Activated T-helper 1 cell treated with anti-CD3 and anti-CD28 coated beads, Interleukin-12 subunit alpha, Interleukin-12 subunit beta, Interleukin-2, Interleukin-4 antibody, amounts not matched to agents 30 ng/mL and 10 ng/mL and 1 ng/mL, durations not matched to agents 14 hours and 24 hours and 36 hours (primary cell): ENCODE results near the gene MYH9. TPM values are rescaled to one million over a fixed set of nuclear protein-coding genes. Genes with fewer than 3 reads are reported as not detected.
A peak's percentile ranks its signal among the peaks of the same experiment; 100 is the strongest.
"Not testable (repeated sequence)": the region's sequence is repeated elsewhere in the genome, so short reads cannot be mapped to it uniquely, and the experiment has no call there.

Experiments
- DNase-seq: peaks from one replicate; pipeline ENCODE4 v3.0.0; 2021; ENCODE audit warnings: low spot score
- H3K27ac Mint-ChIP-seq: one replicate; pipeline ENCODE4 v1.8.0; 2021; ENCODE audit warnings: mild to moderate bottlenecking, mixed read lengths
- H3K27me3 Mint-ChIP-seq: one replicate; pipeline ENCODE4 v1.8.0; 2022; ENCODE audit warnings: mild to moderate bottlenecking, moderate library complexity, mixed read lengths; ENCODE audit not compliant: insufficient read depth
- H3K36me3 Mint-ChIP-seq: one replicate; pipeline ENCODE4 v1.8.0; 2021; ENCODE audit warnings: low read depth, mixed read lengths
- H3K4me1 Mint-ChIP-seq: one replicate; pipeline ENCODE4 v1.8.0; 2021; ENCODE audit warnings: low read depth, mixed read lengths
- H3K4me3 Mint-ChIP-seq: one replicate; pipeline ENCODE4 v1.8.0; 2021; ENCODE audit warnings: mild to moderate bottlenecking, moderate library complexity, mixed read lengths
- H3K9me3 Mint-ChIP-seq: one replicate; pipeline ENCODE4 v1.8.0; 2021; ENCODE audit warnings: mixed read lengths
- intact Hi-C: fragments of 100-400 bp; cut with micrococcal nuclease; formaldehyde crosslinking; loops from one replicate; pipeline ENCODE4 v1.15.1; 2024
- total RNA-seq: library from RNA; stranded (reverse); gene quantifications from 2 replicates; pipeline ENCODE4 v1.2.3, GENCODE V29; 2022

MYH9 gene
- total RNA-seq, 1 donor from 2014 or later, result 618 TPM

GRCh38 chr22:36255572-36255971 is 132.2 kb downstream of the MYH9 start:
- H3K27me3 Mint-ChIP-seq, intact Hi-C loops, DNase-seq, H3K9me3 Mint-ChIP-seq: not testable (repeated sequence)
- H3K4me3 Mint-ChIP-seq, result peak overlapping the region; percentile 93
- H3K36me3 Mint-ChIP-seq, result peaks cover 28% of the 10 kb centered on the region
- H3K27ac Mint-ChIP-seq, result peak overlapping the region; percentile 28
- H3K4me1 Mint-ChIP-seq, result peaks cover 78% of the 10 kb centered on the region

GRCh38 chr22:36253523-36254490 is 134.0 kb downstream of the MYH9 start:
- intact Hi-C loops, result loop anchor here (1.0 kb wide), 1 partner anchor 15 kb away; the partner anchor contains the start of gene APOL2
- no peak for DNase-seq
- H3K36me3 Mint-ChIP-seq, result peaks cover 17% of the 10 kb centered on the region

GRCh38 chr22:36252754-36253522 is 134.8 kb downstream of the MYH9 start, which contains the start of gene APOL1:
Gene APOL1 (plus strand): TSS chr22:36253133. CDS start chr22:36254956, 1,823 bp downstream.
- intact Hi-C loops, result no loop called here
- peaks cover 60% of the 10 kb centered on the region for H3K4me1 Mint-ChIP-seq
- no peaks in the 10 kb centered on the region for H3K27me3 Mint-ChIP-seq
- DNase-seq, result peak; percentile 64
- peak within 1 kb of the TSS; percentile 83 for H3K27ac Mint-ChIP-seq
- H3K36me3 Mint-ChIP-seq, result peaks cover 9% of the 10 kb centered on the region
- H3K4me3 Mint-ChIP-seq, result peak within 1 kb of the TSS; percentile 93
- H3K9me3 Mint-ChIP-seq, result peaks cover 10% of the 10 kb centered on the region

More at GRCh38 chr22:36253523-36254490, 134.0 kb downstream of the MYH9 start:
- Mint-ChIP-seq H3K4me3 (peak overlapping the region; percentile 93), H3K27ac (peak overlapping the region; percentile 83), H3K4me1 (peaks cover 69% of the 10 kb centered on the region), H3K9me3 (peaks cover 5% of the 10 kb centered on the region), H3K27me3 (no peaks in the 10 kb centered on the region)

GRCh38 chr22:36251979-36252608 is 135.7 kb downstream of the MYH9 start:
- H3K36me3 Mint-ChIP-seq, DNase-seq, H3K27me3 Mint-ChIP-seq, intact Hi-C loops: not testable (repeated sequence)
- H3K4me3 Mint-ChIP-seq, result peak overlapping the region; percentile 93
- H3K27ac Mint-ChIP-seq, result peak overlapping the region; percentile 23
- H3K9me3 Mint-ChIP-seq, result peaks cover 13% of the 10 kb centered on the region
- H3K4me1 Mint-ChIP-seq, result peaks cover 57% of the 10 kb centered on the region

- DNase-seq, H3K4me3 Mint-ChIP-seq, H3K27ac Mint-ChIP-seq, H3K36me3 Mint-ChIP-seq, H3K27me3 Mint-ChIP-seq, intact Hi-C loops: not testable (repeated sequence)
- Mint-ChIP-seq H3K4me1 (peaks cover 40% of the 10 kb centered on the region), H3K9me3 (peaks cover 13% of the 10 kb centered on the region)
These were observed 137.3 kb downstream of the MYH9 start for GRCh38 chr22:36250292-36250960.

- peaks cover 2% of the 10 kb centered on the region for H3K36me3 Mint-ChIP-seq
- no peaks in the 10 kb centered on the region for H3K27me3 Mint-ChIP-seq
- no peak overlapping the region for H3K27ac Mint-ChIP-seq
- intact Hi-C loops, result no loop called here
- H3K4me3 Mint-ChIP-seq, result no peak overlapping the region
- DNase-seq, result no peak
- H3K4me1 Mint-ChIP-seq, result peaks cover 27% of the 10 kb centered on the region
- peaks cover 13% of the 10 kb centered on the region for H3K9me3 Mint-ChIP-seq
These were observed 138.6 kb downstream of the MYH9 start for GRCh38 chr22:36249160-36249559.

GRCh38 chr22:36247955-36248354 is 139.8 kb downstream of the MYH9 start:
- no peaks in the 10 kb centered on the region for H3K36me3 Mint-ChIP-seq
- H3K27me3 Mint-ChIP-seq, result no peaks in the 10 kb centered on the region
- intact Hi-C loops, result no loop called here
- DNase-seq, result no peak
- H3K9me3 Mint-ChIP-seq, result peaks cover 13% of the 10 kb centered on the region
- no peak overlapping the region for H3K4me3 Mint-ChIP-seq
- peaks cover 15% of the 10 kb centered on the region for H3K4me1 Mint-ChIP-seq
- H3K27ac Mint-ChIP-seq, result no peak overlapping the region

GRCh38 chr22:36246718-36247117 is 141.0 kb downstream of the MYH9 start:
- no peaks in the 10 kb centered on the region for H3K27me3 Mint-ChIP-seq
- no peaks in the 10 kb centered on the region for H3K36me3 Mint-ChIP-seq
- DNase-seq, result no peak
- peaks cover 4% of the 10 kb centered on the region for H3K4me1 Mint-ChIP-seq
- no peak overlapping the region for H3K27ac Mint-ChIP-seq
- intact Hi-C loops, result no loop called here
- no peak overlapping the region for H3K4me3 Mint-ChIP-seq
- H3K9me3 Mint-ChIP-seq, result peaks cover 20% of the 10 kb centered on the region

- no peaks in the 10 kb centered on the region for H3K27me3 Mint-ChIP-seq
- peaks cover 20% of the 10 kb centered on the region for H3K9me3 Mint-ChIP-seq
- H3K36me3 Mint-ChIP-seq, result no peaks in the 10 kb centered on the region
- no peak overlapping the region for H3K4me3 Mint-ChIP-seq
- no peak for DNase-seq
- no peak overlapping the region for H3K27ac Mint-ChIP-seq
- intact Hi-C loops, result no loop called here
- H3K4me1 Mint-ChIP-seq, result no peaks in the 10 kb centered on the region
These were observed 141.9 kb downstream of the MYH9 start for GRCh38 chr22:36245805-36246356.

- no peak overlapping the region for H3K4me3 Mint-ChIP-seq
- H3K27ac Mint-ChIP-seq, result no peak overlapping the region
- no peaks in the 10 kb centered on the region for H3K27me3 Mint-ChIP-seq
- H3K9me3 Mint-ChIP-seq, result peaks cover 20% of the 10 kb centered on the region
- intact Hi-C loops, result no loop called here
- no peak for DNase-seq
- H3K4me1 Mint-ChIP-seq, result peaks cover 9% of the 10 kb centered on the region
- no peaks in the 10 kb centered on the region for H3K36me3 Mint-ChIP-seq
These were observed 143.0 kb downstream of the MYH9 start for GRCh38 chr22:36244522-36245391.

- H3K27ac Mint-ChIP-seq, result no peak overlapping the region
- no peak overlapping the region for H3K4me3 Mint-ChIP-seq
- peaks cover 4% of the 10 kb centered on the region for H3K36me3 Mint-ChIP-seq
- peaks cover 17% of the 10 kb centered on the region for H3K9me3 Mint-ChIP-seq
- H3K27me3 Mint-ChIP-seq, result no peaks in the 10 kb centered on the region
- DNase-seq, result no peak
- intact Hi-C loops, result no loop called here
- peaks cover 16% of the 10 kb centered on the region for H3K4me1 Mint-ChIP-seq
These were observed 143.8 kb downstream of the MYH9 start for GRCh38 chr22:36243986-36244385.
